NCI-H526 treated with DMSO at 0.1 percent for 48 hours (cell line): ENCODE measurements around the gene SLC26A1.

ENCODE experiments used
- DNase-seq: peaks from one replicate; lab custom pipeline; 2025; lab: John Stamatoyannopoulos, UW

The SLC26A1 gene

DNA sequence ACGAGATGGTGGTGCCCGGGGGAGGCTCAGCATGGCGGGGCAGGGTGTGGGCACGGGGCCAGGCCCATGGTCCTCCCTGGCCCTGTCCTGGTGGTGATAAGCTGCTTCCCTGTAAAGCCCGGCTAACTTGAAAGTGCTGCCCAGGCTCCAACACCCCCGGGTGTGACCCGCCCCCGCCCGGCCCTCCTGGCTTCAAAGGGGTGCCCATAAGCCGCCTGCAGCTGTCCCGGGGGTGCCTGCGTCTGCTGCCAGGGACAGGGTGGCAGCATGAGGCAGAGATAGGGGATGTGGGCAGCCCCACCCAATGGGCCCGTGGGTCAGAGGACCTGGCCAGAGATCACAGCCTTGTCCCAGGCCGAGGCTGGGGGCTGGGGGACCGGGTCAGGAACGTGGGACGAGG, 36.3 kb upstream of the SLC26A1 start:
- no peak for DNase-seq

DNA sequence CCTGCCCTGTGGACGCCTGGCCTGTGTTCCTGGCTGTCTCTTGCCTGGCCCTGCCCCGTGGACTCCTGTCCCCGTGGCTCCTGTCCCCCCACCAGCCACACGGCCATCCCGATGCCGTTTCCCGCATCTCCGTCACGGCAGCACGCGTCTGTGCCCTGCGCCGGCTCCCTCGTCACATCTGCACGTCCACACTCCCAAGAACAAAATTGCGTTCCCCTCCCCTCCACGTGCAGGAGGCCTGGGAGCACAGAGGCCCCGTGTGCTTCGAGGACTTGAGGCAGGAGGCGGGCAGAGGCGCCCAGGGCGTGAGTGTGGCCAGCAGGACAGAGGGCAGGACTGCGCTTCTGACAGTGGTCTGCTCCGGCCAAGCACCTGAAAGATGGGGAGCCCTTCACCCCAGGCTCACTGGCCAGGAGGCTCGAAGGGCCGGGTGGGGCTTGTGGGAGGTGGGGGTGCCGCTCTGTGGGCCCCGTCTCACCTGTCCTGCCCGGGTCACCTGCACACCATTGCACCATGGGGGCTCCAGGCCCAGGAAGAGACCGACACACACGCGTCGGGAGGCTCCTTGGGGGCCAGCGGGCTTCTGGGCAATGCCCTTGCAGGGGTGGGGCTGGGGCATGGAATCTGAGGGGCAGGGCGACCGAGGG, 35.5 kb upstream of the SLC26A1 start:
- no peak for DNase-seq

- DNase-seq: no peak
Measured at GRCh38 chr4:1027915-1028238, 34.7 kb upstream of the SLC26A1 start.

DNA sequence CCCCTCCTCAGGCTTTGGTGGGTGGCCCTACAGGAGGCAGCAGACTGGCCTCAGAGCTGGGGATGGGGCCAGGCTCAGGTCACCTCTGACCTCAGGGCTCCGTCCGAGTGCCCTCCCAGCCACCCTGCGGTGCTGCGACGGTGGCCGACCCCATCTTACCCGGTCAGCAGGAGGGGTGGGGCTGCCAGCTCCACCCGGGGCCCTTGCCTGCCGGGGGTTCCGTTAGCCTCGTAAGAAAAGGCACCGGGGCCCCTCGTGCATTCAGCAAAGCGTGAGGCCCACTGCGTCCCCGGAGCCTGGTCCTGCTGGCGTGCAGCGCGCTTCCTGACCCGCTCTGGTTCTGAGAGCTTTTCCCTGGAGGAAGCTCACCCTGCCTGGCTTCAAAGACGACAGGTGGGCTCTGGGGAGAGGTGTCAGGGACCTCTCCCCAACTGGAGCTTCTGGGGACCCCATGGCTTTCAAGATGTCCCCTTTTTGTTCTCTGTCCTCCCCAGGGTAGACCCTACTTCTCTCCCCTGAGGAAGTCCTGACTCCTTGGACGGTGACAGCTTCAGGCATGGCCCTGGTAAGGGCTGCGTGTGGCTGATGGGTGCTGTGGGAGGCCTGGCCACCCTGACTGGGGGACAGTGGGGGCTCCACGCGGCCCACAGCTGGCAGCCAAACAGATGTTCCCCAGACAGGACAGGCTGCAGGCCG, 34.2 kb upstream of the SLC26A1 start:
- no peak for DNase-seq

DNA sequence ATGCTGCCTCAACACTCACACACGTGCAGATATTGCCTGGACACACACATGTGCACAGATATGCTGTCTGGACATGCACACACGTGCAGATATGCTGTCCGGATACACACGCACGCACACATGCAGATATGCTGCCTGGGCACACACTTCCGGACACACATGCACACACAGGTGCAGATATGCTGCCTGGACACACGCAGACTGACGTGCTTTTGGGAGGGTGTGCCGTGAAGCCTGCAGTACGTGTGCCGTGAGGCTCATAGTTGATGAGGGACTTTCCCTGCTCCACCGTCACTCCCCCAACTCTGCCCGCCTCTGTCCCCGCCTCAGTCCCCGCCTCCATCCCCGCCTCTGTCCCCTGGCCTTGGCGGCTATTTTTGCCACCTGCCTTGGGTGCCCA, 32.9 kb upstream of the SLC26A1 start:
- DNase-seq: no peak

DNA sequence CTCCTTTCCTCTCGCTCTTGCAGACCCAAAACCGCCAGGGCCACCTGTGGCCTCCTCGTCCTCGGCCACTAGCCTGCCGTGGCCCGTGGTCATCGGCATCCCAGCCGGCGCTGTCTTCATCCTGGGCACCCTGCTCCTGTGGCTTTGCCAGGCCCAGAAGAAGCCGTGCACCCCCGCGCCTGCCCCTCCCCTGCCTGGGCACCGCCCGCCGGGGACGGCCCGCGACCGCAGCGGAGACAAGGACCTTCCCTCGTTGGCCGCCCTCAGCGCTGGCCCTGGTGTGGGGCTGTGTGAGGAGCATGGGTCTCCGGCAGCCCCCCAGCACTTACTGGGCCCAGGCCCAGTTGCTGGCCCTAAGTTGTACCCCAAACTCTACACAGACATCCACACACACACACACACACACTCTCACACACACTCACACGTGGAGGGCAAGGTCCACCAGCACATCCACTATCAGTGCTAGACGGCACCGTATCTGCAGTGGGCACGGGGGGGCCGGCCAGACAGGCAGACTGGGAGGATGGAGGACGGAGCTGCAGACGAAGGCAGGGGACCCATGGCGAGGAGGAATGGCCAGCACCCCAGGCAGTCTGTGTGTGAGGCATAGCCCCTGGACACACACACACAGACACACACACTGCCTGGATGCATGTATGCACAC, 31.8 kb upstream of the SLC26A1 start:
- no peak for DNase-seq

GRCh38 chr4:1023895-1024740, 30.9 kb upstream of the SLC26A1 start:
- no peak for DNase-seq

GRCh38 chr4:1023075-1023640, 30.0 kb upstream of the SLC26A1 start:
- no peak for DNase-seq

- no peak for DNase-seq
Measured at GRCh38 chr4:1022739-1023066, 29.5 kb upstream of the SLC26A1 start.

GRCh38 chr4:1022051-1022738, 29.0 kb upstream of the SLC26A1 start:
- DNase-seq: no peak

DNA sequence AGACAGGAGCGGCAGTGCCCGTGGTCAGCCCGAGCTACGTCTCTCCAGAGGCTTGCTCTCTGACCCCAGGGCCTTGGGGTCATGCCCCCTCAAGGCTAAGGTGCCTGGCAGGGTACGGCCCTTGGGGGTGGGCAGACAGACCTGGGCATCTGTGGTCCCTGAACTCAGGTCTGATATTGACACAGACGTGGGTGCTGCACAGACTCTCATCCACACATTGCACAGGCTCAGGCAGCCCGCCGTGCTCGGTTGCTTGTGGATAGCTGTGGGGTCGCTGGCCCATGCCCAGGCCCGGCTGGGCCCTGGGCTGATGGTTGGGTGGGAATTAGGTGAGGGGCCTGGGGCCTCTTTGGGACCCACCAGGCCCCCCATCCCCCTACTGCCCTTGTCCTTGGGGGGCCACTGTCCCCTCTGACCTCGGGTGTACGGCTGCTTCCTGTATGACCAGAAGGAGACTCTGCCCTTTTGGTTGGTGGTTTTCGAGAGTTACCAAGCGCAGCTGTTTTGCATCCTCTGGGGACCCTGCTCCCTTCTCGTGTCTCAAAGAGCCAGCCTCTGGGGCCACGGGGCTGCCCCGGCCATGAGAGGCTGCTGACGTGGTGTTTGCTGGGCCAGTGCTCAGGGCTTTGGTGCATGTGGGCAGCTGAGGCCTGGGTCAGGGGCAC, 28.3 kb upstream of the SLC26A1 start:
- DNase-seq: no peak

- no peak for DNase-seq
Measured at GRCh38 chr4:1019729-1020470, 26.7 kb upstream of the SLC26A1 start.

- no peak for DNase-seq
Measured at GRCh38 chr4:1019320-1019719, 26.1 kb upstream of the SLC26A1 start.

GRCh38 chr4:1018147-1019020, 25.2 kb upstream of the SLC26A1 start:
- no peak for DNase-seq

- no peak for DNase-seq
Measured at GRCh38 chr4:1017706-1018105, 24.5 kb upstream of the SLC26A1 start.

- DNase-seq: no peak
Measured at GRCh38 chr4:1017211-1017610, 24.0 kb upstream of the SLC26A1 start.

DNA sequence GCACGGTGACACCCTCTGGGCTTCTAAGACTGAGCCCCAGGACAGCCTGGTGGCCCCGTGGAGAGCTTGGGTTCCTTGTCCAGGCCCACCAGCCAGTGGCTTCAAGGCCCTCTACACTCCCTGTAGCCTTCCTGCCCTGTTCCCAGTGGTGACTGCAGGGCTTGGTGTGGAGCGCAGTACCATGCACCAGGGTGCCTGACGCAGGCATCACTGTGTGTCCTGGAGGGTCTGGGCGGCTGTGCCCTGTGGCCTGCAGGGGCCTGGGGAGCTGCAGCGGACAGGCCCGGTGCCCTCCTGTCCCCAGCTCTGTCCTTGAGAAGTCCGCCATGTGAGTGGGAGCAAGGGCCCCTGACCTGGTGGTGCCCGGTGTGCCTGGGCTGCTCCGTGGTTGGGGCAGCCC, 22.5 kb upstream of the SLC26A1 start:
- DNase-seq: no peak

DNA sequence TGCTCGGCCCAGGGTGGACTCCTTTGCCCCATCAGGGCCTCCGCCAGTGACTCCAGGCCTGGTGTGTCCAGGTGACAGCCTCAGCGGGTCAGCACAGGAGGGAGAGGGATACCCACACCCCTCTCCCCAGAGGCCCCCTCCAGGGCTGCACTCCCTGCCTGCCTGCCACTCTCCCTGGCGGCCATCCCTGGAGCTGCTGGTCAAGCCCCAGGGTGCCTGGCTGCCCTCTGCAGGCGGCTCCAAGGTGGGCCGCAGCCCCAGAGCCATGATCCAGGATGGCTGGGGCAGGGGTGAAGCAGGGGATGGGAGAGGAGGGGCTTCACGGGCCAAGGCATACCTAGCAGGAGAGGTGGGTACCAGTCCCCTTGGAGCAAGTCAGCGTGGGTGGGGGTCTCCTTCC, 22.0 kb upstream of the SLC26A1 start:
- DNase-seq: no peak

DNA sequence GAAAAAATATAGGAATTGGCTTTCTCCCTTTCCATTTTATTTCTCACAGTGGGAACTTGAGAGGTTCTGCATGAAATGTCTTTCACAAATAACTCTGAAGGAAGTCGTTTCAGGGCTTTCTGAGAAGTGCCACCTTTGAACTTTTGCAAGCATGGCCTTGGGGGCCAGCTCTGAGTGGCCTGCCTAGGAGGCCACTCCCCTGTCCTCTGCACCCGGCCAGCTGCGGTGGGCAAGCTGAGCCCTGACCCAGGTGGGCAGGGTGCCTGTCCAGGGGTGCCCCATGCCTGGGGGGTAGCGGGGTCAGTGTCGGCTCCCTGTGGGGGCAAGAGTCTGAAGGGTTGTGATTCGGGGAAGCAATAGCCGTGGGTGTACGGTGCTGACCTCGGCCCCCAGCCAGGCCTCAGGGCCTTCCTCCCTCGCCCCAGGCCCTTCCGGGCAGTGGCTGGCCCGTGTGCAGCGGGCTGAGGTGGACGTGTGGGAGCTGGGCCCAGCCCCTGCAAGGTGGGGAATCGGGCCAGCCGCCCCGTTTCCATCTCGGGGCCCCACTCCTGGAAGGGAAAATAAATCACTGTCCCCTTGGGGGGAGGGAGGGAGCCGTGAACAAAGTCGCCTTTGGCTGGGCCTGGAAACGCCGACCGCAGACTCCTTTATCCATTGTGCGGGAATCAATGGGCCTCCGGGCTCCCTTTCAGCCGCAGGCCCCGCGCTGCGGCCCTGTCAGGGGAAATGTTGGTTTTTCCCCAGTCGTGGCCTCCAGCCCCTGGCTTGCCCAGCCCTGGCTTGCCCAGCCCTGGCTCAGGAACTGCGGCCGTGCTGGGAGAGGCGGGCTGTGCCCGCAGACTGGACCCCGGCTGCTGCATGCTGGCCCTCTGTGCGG, 21.3 kb upstream of the SLC26A1 start:
- no peak for DNase-seq
